HCT116 (cell line): Measurements from ENCODE around the gene RPL11.

Experiments used
- EZH2 ChIP-seq: fragments of 200-600 bp; sonication (generic); IDR thresholded peaks from 2 replicates; pipeline ENCODE4 v1.6.1; 2017; ENCODE audit warnings: antibody characterized with exemption, mixed run types
- POLR2A ChIP-seq: IDR thresholded peaks from 2 replicates; pipeline ENCODE4 v1.7.0; 2011; ENCODE audit warnings: borderline replicate concordance; ENCODE audit not compliant: insufficient read depth, insufficient read length; ENCODE audit errors: extremely low read depth
- POLR2AphosphoS5 ChIP-seq: IDR thresholded peaks from 2 replicates; pipeline ENCODE4 v1.6.1; 2011; ENCODE audit warnings: mild to moderate bottlenecking, low read depth, low read length, moderate library complexity
- RAD21 ChIP-seq: IDR thresholded peaks from 2 replicates; pipeline ENCODE4 v1.6.1; 2012; ENCODE audit warnings: low read depth, mild to moderate bottlenecking
- SIN3A ChIP-seq: IDR thresholded peaks from 2 replicates; pipeline ENCODE4 v1.6.1; 2012; ENCODE audit warnings: low read depth
- SP1 ChIP-seq: IDR thresholded peaks from 2 replicates; pipeline ENCODE4 v1.6.1; 2012; ENCODE audit warnings: low read depth
- TF ChIP-seq, protein P1 (sequence below), 3 experiments: fragments of 200-600 bp in 1 of 3; sonication (generic) in 1 of 3; IDR thresholded peaks in 2 of 3; conservative IDR thresholded peaks in 1 of 3; 2 replicates each; pipeline ENCODE4 v1.5.1; 2012 to 2017; ENCODE audit warnings: low read depth in 2 of 3, low read length in 2 of 3, antibody characterized with exemption in 1 of 3, borderline replicate concordance in 1 of 3, control low read depth in 1 of 3, mild to moderate bottlenecking in 1 of 3, mixed read lengths in 1 of 3, mixed run types in 1 of 3, moderate library complexity in 1 of 3; ENCODE audit not compliant: insufficient read depth in 1 of 3
- TF ChIP-seq, protein P2 (sequence below): IDR thresholded peaks from 2 replicates; pipeline ENCODE4 v1.6.1; 2012

DNA sequence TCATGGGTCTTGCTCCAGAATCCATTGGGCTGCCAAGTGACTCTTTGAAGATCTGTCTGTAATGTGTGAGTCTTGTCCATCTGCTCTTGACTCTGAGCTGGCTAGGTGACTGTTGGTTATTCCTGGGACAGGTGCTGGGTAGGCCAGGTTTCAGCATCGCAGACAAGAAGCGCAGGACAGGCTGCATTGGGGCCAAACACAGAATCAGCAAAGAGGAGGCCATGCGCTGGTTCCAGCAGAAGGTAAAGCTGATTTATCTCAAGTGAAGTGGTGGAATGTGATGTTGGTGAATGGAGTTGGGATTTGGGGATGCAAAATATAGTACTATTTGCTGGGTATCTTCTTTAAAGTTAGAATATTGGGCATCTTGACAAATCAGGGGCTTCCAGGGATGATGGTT, 4.1 kb downstream of the RPL11 start:
- TF ChIP-seq RAD21, result no peak
- TF ChIP-seq, protein P1, sequence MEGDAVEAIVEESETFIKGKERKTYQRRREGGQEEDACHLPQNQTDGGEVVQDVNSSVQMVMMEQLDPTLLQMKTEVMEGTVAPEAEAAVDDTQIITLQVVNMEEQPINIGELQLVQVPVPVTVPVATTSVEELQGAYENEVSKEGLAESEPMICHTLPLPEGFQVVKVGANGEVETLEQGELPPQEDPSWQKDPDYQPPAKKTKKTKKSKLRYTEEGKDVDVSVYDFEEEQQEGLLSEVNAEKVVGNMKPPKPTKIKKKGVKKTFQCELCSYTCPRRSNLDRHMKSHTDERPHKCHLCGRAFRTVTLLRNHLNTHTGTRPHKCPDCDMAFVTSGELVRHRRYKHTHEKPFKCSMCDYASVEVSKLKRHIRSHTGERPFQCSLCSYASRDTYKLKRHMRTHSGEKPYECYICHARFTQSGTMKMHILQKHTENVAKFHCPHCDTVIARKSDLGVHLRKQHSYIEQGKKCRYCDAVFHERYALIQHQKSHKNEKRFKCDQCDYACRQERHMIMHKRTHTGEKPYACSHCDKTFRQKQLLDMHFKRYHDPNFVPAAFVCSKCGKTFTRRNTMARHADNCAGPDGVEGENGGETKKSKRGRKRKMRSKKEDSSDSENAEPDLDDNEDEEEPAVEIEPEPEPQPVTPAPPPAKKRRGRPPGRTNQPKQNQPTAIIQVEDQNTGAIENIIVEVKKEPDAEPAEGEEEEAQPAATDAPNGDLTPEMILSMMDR (IDR thresholded peaks at IDR 0.05 in 2 of 3, conservative IDR thresholded peaks at IDR 0.05 in 1 of 3; ENCODE audit: borderline replicate concordance in 1 of 3, insufficient read depth in 1 of 3, low read depth in 2 of 3, low read length in 2 of 3), result no peak
- TF ChIP-seq POLR2A, result no peak
- TF ChIP-seq, protein P2, sequence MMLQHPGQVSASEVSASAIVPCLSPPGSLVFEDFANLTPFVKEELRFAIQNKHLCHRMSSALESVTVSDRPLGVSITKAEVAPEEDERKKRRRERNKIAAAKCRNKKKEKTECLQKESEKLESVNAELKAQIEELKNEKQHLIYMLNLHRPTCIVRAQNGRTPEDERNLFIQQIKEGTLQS, result no peak
- TF ChIP-seq SP1, result no peak
- TF ChIP-seq SIN3A, result no peak
- TF ChIP-seq EZH2, result no peak
- TF ChIP-seq POLR2AphosphoS5, result no peak
